IMR-90 (cell line): ENCODE results near the gene BCAP31. TPM values are rescaled to one million over a fixed set of nuclear protein-coding genes. Genes with fewer than 3 reads are reported as not detected.
"Not testable (repeated sequence)": the region's sequence is repeated elsewhere in the genome, so short reads cannot be mapped to it uniquely, and the experiment has no call there.

Experiments used
- ATAC-seq: fragments of 200-7000 bp; cut with Tn5 transposase; 2 replicates; pipeline ENCODE4 v1.9.1; 2020; ENCODE audit warnings: low read depth, mild to moderate bottlenecking, moderate library complexity
- BruUV-seq: library from RNA; stranded (reverse); fragments of 400-500 nt; replicated peaks from 2 replicates; lab custom pipeline; 2021; lab: Mats Ljungman, UMichigan
- CTCF ChIA-PET: fragments of 300-600 bp; formaldehyde crosslinking; extraction: SDS; loops from one replicate; lab custom pipeline; 2021; ENCODE audit warnings: antibody characterized with exemption; lab: Yijun Ruan, JAX
- POLR2A ChIA-PET: fragments of 300-600 bp; sonication (Branson Sonifier 250); formaldehyde crosslinking; loops from one replicate; lab custom pipeline; 2022; ENCODE audit warnings: antibody characterized with exemption; ENCODE audit not compliant: unreplicated experiment; lab: Charles Lee
- DNase-seq: peaks from one replicate; pipeline ENCODE4 v3.0.0; 2013
- H2AFZ ChIP-seq: replicated peaks from 2 replicates; pipeline ENCODE3; 2013; ENCODE audit warnings: low read length, mild to moderate bottlenecking; ENCODE audit not compliant: poor library complexity
- H2AK5ac ChIP-seq: 2 replicates; pipeline ENCODE4 v1.6.1; 2013; ENCODE audit warnings: low read depth, low read length, inconsistent platforms
- H2AK9ac ChIP-seq: replicated peaks from 2 replicates; pipeline ENCODE3; 2013; ENCODE audit warnings: mild to moderate bottlenecking, low read depth, low read length, moderate library complexity; ENCODE audit not compliant: poor library complexity
- H2BK120ac ChIP-seq: 2 replicates; pipeline ENCODE4 v1.6.1; 2013; ENCODE audit warnings: low read depth, low read length, inconsistent platforms
- H2BK15ac ChIP-seq: 3 replicates; pipeline ENCODE4 v1.6.1; 2013; ENCODE audit warnings: low read depth, low read length, inconsistent platforms
- H2BK20ac ChIP-seq: 2 replicates; pipeline ENCODE4 v1.6.1; 2013; ENCODE audit warnings: low read depth, mild to moderate bottlenecking, inconsistent platforms, low read length, moderate library complexity
- H2BK5ac ChIP-seq: 2 replicates; pipeline ENCODE4 v1.6.1; 2013; ENCODE audit warnings: mild to moderate bottlenecking, low read depth, low read length, inconsistent platforms; ENCODE audit not compliant: poor library complexity, severe bottlenecking
- H3K14ac ChIP-seq: replicated peaks from 2 replicates; pipeline ENCODE4 v1.6.1; 2013; ENCODE audit warnings: low read depth, low read length, inconsistent platforms
- H3K18ac ChIP-seq: 2 replicates; pipeline ENCODE4 v1.6.1; 2013; ENCODE audit warnings: low read depth, low read length, control low read depth
- H3K23ac ChIP-seq: 2 replicates; pipeline ENCODE4 v1.6.1; 2013; ENCODE audit warnings: low read depth, low read length, inconsistent platforms
- H3K27ac ChIP-seq: 2 replicates; pipeline ENCODE4 v1.5.1; 2013; ENCODE audit warnings: mild to moderate bottlenecking, control low read depth, low read length; ENCODE audit not compliant: insufficient read depth
- H3K27me3 ChIP-seq: 2 replicates; pipeline ENCODE4 v1.6.1; 2013; ENCODE audit warnings: low read length; ENCODE audit not compliant: control insufficient read depth, insufficient read depth
- H3K36me3 ChIP-seq: 2 replicates; pipeline ENCODE4 v1.6.1; 2013; ENCODE audit warnings: low read length, mixed read lengths; ENCODE audit not compliant: control insufficient read depth, insufficient read depth
- H3K4ac ChIP-seq: 2 replicates; pipeline ENCODE4 v1.6.1; 2013; ENCODE audit warnings: low read depth, low read length, inconsistent platforms
- H3K4me1 ChIP-seq: 2 replicates; pipeline ENCODE4 v1.6.1; 2013; ENCODE audit warnings: low read length, mixed read lengths; ENCODE audit not compliant: control insufficient read depth, insufficient read depth
- H3K4me2 ChIP-seq: 2 replicates; pipeline ENCODE4 v1.6.1; 2013; ENCODE audit warnings: low read depth, mild to moderate bottlenecking, control low read depth, low read length, moderate library complexity
- H3K4me3 ChIP-seq: 2 replicates; pipeline ENCODE4 v1.5.1; 2013; ENCODE audit warnings: low read depth, mild to moderate bottlenecking, control low read depth, low read length, moderate library complexity; ENCODE audit not compliant: insufficient read depth
- H3K56ac ChIP-seq: 2 replicates; pipeline ENCODE4 v1.6.1; 2013; ENCODE audit warnings: low read length, inconsistent platforms; ENCODE audit not compliant: insufficient read depth; ENCODE audit errors: extremely low read depth
- H3K79me1 ChIP-seq, 2 experiments: 2 replicates each; pipeline ENCODE4 v1.6.1; 2013; ENCODE audit warnings: low read length in 2 of 2, inconsistent platforms in 1 of 2, low read depth in 1 of 2
- H3K9ac ChIP-seq: 2 replicates; pipeline ENCODE4 v1.6.1; 2013; ENCODE audit warnings: low read depth, low read length, control low read depth
- H3K9me1 ChIP-seq: 2 replicates; pipeline ENCODE4 v1.6.1; 2013; ENCODE audit warnings: low read length, inconsistent platforms; ENCODE audit not compliant: insufficient read depth
- H3K9me3 ChIP-seq: 2 replicates; pipeline ENCODE4 v1.6.1; 2013; ENCODE audit warnings: low read length; ENCODE audit not compliant: control insufficient read depth, insufficient read depth
- H4K20me1 ChIP-seq: 2 replicates; pipeline ENCODE4 v1.6.1; 2013; ENCODE audit warnings: low read length, inconsistent platforms; ENCODE audit not compliant: insufficient read depth
- H4K5ac ChIP-seq: 2 replicates; pipeline ENCODE4 v1.6.1; 2013; ENCODE audit warnings: mild to moderate bottlenecking, low read depth, low read length, control low read depth
- H4K8ac ChIP-seq, 2 experiments: 2 replicates each; pipeline ENCODE4 v1.6.1; 2013; ENCODE audit warnings: low read depth in 2 of 2, low read length in 2 of 2, control low read depth in 1 of 2, inconsistent platforms in 1 of 2
- H4K91ac ChIP-seq: 2 replicates; pipeline ENCODE4 v1.6.1; 2013; ENCODE audit warnings: low read depth, low read length, inconsistent platforms; ENCODE audit not compliant: insufficient read depth
- CEBPB ChIP-seq: IDR thresholded peaks from 2 replicates; pipeline ENCODE4 v1.6.1; 2012; ENCODE audit warnings: low read depth, low read length, improper control_type of control experiment
- NFE2L2 ChIP-seq: fragments of 150-350 bp; IDR thresholded peaks from 2 replicates; pipeline ENCODE4 v1.6.1; 2016; ENCODE audit warnings: low read depth, mild to moderate bottlenecking, low read length
- POLR2A ChIP-seq: IDR thresholded peaks from 2 replicates; pipeline ENCODE4 v1.6.1; 2012; ENCODE audit warnings: mild to moderate bottlenecking, low read depth, low read length
- WGBS, 2 experiments: methylation state at CpG; one replicate each; pipeline versions ENCODE4 v1.1.5 to v1.1.7; 2013; ENCODE audit warnings: missing lambda C conversion rate in 2 of 2; ENCODE audit not compliant: insufficient read length in 1 of 2; ENCODE audit errors: extremely low coverage in 2 of 2; 5-methylcytosine and 5-hydroxymethylcytosine counted together
- dilution Hi-C: fragments of 300-500 bp; cut with HindIII; formaldehyde crosslinking; loops from one replicate; pipeline ENCODE4 v1.14.3; 2018; ENCODE audit warnings: low sequenced_read_pairs; ENCODE audit not compliant: unreplicated experiment
- in situ Hi-C: fragments of 300-500 bp; cut with MboI; formaldehyde crosslinking; loops from 3 replicates; pipeline ENCODE4 v1.14.3; 2019; ENCODE audit warnings: low sequenced_read_pairs, inconsistent platforms, mixed read lengths
- intact Hi-C: fragments of 100-400 bp; cut with micrococcal nuclease; formaldehyde crosslinking; loops from 2 replicates; pipeline ENCODE4 v1.10.0; 2022
- polyA plus RNA-seq, 3 experiments: library from polyadenylated mRNA; depleted of rRNA; stranded (reverse); fragments of >200 nt; gene quantifications; 2 replicates each; pipeline ENCODE4 v1.2.3, GENCODE V29; 2012; ENCODE audit warnings: low replicate concordance in 1 of 3
- total RNA-seq: library from RNA; depleted of rRNA; stranded (reverse); fragments of >200 nt; gene quantifications from 2 replicates; pipeline ENCODE4 v1.2.3, GENCODE V29; 2012

BCAP31 gene
- total and polyA plus RNA-seq, 2 of the 4 experiments (the other 2 are of a cell fraction) = 125 to 244 TPM

GRCh38 chrX:153731117-153731844, 7.1 kb upstream of the BCAP31 start:
- in situ Hi-C loops (no loop called here), dilution Hi-C loops (no loop called here), intact Hi-C loops (no loop called here)
- Histone ChIP-seq H3K4me2 (no peak overlapping the region), H2AK9ac (no peak overlapping the region), H3K4ac (no peak overlapping the region), H3K9me3 (no peaks in the 10 kb centered on the region; the same call in 1 of the 2 replicates), H3K9me1 (0 out of 2 replicates have a peak, but pooled peaks cover 5% of the 10 kb centered on the region), H3K79me1 (peaks cover 0 to 14% of the 10 kb centered on the region in 2 experiments; a peak in 1 of 4 replicates), H2BK120ac (no peak overlapping the region), H3K9ac (no peak overlapping the region), H4K91ac (no peak overlapping the region), H3K56ac (no peak overlapping the region), H3K4me1 (peaks cover 11% of the 10 kb centered on the region), H4K5ac (no peak overlapping the region), H2AK5ac (no peak overlapping the region), H3K18ac (no peak overlapping the region), H2BK15ac (no peak overlapping the region), H2AFZ (no peak overlapping the region), H4K8ac (no peak overlapping the region), H3K14ac (no peak overlapping the region), H2BK20ac (no peak overlapping the region), H3K27me3 (no peaks in the 10 kb centered on the region), H2BK5ac (no peak overlapping the region), H3K27ac (no peak overlapping the region), H3K23ac (no peak overlapping the region), H3K36me3 (peaks cover 5% of the 10 kb centered on the region; the same call in 1 of the 2 replicates), H4K20me1 (no peaks in the 10 kb centered on the region), H3K4me3 (no peak overlapping the region)
- ATAC-seq (no peak), DNase-seq (no peak)
- BruUV-seq = no TSS peak
- no peak for TF ChIP-seq NFE2L2
- TF ChIP-seq CEBPB = peak; percentile 92
- no peak for TF ChIP-seq POLR2A
- ChIA-PET CTCF (no interaction called here), POLR2A (no interaction called here)
- 65% methylated on average over 2 of the region's 6 CpGs; no CpG with 5 or more reads in 1 of the 2 experiments for WGBS, 2 experiments

GRCh38 chrX:153730115-153730514, 5.9 kb upstream of the BCAP31 start:
- POLR2A ChIA-PET, H4K8ac ChIP-seq, H2AK9ac ChIP-seq, H3K9me3 ChIP-seq, H3K27me3 ChIP-seq, H3K4me2 ChIP-seq, H3K18ac ChIP-seq, H3K4me3 ChIP-seq, H4K5ac ChIP-seq, dilution Hi-C loops, H2BK20ac ChIP-seq, H4K20me1 ChIP-seq, H3K4ac ChIP-seq, BruUV-seq, intact Hi-C loops, H3K23ac ChIP-seq, H3K36me3 ChIP-seq, H3K14ac ChIP-seq, in situ Hi-C loops, ATAC-seq, H2AK5ac ChIP-seq, H2AFZ ChIP-seq, H2BK15ac ChIP-seq, CTCF ChIA-PET, H4K91ac ChIP-seq, H2BK120ac ChIP-seq, DNase-seq, H3K27ac ChIP-seq, H3K56ac ChIP-seq, H3K9ac ChIP-seq, H2BK5ac ChIP-seq, H3K9me1 ChIP-seq: not testable (repeated sequence)
- Histone ChIP-seq H3K79me1 (peaks cover 0 to 19% of the 10 kb centered on the region in 2 experiments; a peak in 2 of 4 replicates), H3K4me1 (peaks cover 13% of the 10 kb centered on the region)
- 92% methylated on average over 5 of the region's 23 CpGs; no CpG with 5 or more reads in 1 of the 2 experiments for WGBS, 2 experiments
